Smooth muscle cell (in vitro differentiated cells): ENCODE results near the gene PIGQ. TPM values are rescaled to one million over a fixed set of nuclear protein-coding genes. Genes with fewer than 3 reads are reported as not detected.

ENCODE experiments used
- DNase-seq: peaks from one replicate; lab custom pipeline; 2025; ENCODE audit not compliant: unreplicated experiment; lab: John Stamatoyannopoulos, UW
- H2AFZ ChIP-seq: fragments of 200-600 bp; sonication (generic); 2 replicates; pipeline ENCODE4 v1.6.0; 2016; ENCODE audit warnings: antibody characterized with exemption, low read depth, mild to moderate bottlenecking
- H3F3A ChIP-seq: fragments of 200-600 bp; sonication (generic); 2 replicates; pipeline ENCODE4 v1.6.0; 2017; ENCODE audit warnings: antibody characterized with exemption, low read depth
- H3K27ac ChIP-seq: fragments of 200-600 bp; sonication (generic); 2 replicates; pipeline ENCODE4 v1.5.1; 2016; ENCODE audit warnings: low read depth, mild to moderate bottlenecking
- H3K27me3 ChIP-seq: fragments of 200-600 bp; sonication (generic); 2 replicates; pipeline ENCODE4 v1.6.1; 2016; ENCODE audit warnings: low read depth, mild to moderate bottlenecking
- H3K36me3 ChIP-seq: fragments of 200-600 bp; sonication (generic); 2 replicates; pipeline ENCODE4 v1.5.1; 2016; ENCODE audit warnings: low read depth
- H3K4me1 ChIP-seq: fragments of 200-600 bp; sonication (generic); 2 replicates; pipeline ENCODE4 v1.5.1; 2016; ENCODE audit warnings: low read depth
- H3K4me2 ChIP-seq: fragments of 200-600 bp; sonication (generic); 2 replicates; pipeline ENCODE4 v1.6.0; 2016; ENCODE audit warnings: mild to moderate bottlenecking
- H3K4me3 ChIP-seq: fragments of 200-600 bp; sonication (generic); 2 replicates; pipeline ENCODE4 v1.5.1; 2016; ENCODE audit warnings: mild to moderate bottlenecking
- H3K79me2 ChIP-seq: fragments of 200-600 bp; sonication (generic); 2 replicates; pipeline ENCODE4 v1.6.0; 2016; ENCODE audit warnings: low read depth, mild to moderate bottlenecking
- H3K9ac ChIP-seq: fragments of 200-600 bp; sonication (generic); 2 replicates; pipeline ENCODE4 v1.6.0; 2016; ENCODE audit warnings: low read depth
- H3K9me3 ChIP-seq: fragments of 200-600 bp; sonication (generic); replicated peaks from 2 replicates; pipeline ENCODE4 v1.5.1; 2016; ENCODE audit warnings: low read depth
- H4K20me1 ChIP-seq: fragments of 200-600 bp; sonication (generic); 2 replicates; pipeline ENCODE4 v1.6.0; 2016; ENCODE audit warnings: low read depth
- CTCF ChIP-seq: fragments of 200-600 bp; sonication (generic); IDR thresholded peaks from 2 replicates; pipeline ENCODE4 v1.5.1; 2017; ENCODE audit warnings: borderline replicate concordance, mild to moderate bottlenecking, antibody characterized with exemption; ENCODE audit not compliant: insufficient read depth, poor library complexity, severe bottlenecking
- WGBS: methylation state at CpG from one replicate; pipeline ENCODE4 v1.1.7; 2016; ENCODE audit warnings: low lambda C conversion rate; 5-methylcytosine and 5-hydroxymethylcytosine counted together
- polyA plus RNA-seq: library from polyadenylated mRNA; unstranded; fragments of >200 nt; fragmentation: Nextera tagmentation; extraction: Ambion mirVana; gene quantifications from 2 replicates; pipeline ENCODE4 v1.2.1, GENCODE V29; 2016
- total RNA-seq: library from RNA; depleted of rRNA; stranded (reverse); fragments of >200 nt; gene quantifications from 2 replicates; pipeline ENCODE4 v1.2.3, GENCODE V29; 2014

The PIGQ gene
- total and polyA plus RNA-seq, 2 experiments from 2014 or later, result 21.0 to 45.7 TPM

DNA sequence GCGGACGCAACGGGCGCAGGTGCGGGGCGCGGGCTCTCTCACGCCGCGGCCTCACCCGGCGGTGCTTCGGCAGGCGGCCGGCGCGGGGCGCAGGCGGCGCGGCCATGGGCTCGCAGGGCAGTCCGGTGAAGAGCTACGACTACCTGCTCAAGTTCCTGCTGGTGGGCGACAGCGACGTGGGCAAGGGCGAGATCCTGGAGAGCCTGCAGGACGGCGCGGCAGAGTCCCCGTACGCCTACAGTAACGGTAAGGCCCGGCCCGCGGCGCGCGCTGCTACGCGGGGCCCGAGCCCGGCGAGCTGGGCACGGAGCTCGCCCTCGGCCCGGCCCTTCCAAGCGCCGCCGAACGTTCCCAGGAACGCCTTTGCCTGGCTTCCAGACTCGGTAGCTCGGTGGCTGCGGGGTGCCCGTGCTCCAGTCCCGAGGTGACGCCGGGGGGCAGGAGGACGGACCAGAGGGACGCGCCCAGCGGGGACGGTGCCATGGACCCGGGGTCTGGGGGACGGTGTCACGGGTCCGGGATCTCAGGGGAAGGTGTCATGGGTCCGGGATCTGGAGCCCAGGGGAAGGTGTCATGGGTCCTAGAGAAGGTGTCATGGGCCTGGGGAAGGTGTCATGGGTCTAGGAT lies 20.5 kb downstream of the PIGQ start:
- Histone ChIP-seq H2AFZ (no peak overlapping the region), H4K20me1 (peaks cover 50% of the 10 kb centered on the region)
- 3% methylated on average over 59 of the region's 71 CpGs for WGBS

GRCh38 chr16:590815-591200 lies 21.0 kb downstream of the PIGQ start:
- H4K20me1 ChIP-seq, result peaks cover 55% of the 10 kb centered on the region
- H3K4me3 ChIP-seq, result peak overlapping the region; percentile 94
- H3K79me2 ChIP-seq, result peaks cover 56% of the 10 kb centered on the region

More for the DNA sequence above, 20.5 kb downstream of the PIGQ start:
- Histone ChIP-seq H3K4me3 (peak overlapping the region; percentile 94), H3F3A (no peaks in the 10 kb centered on the region), H3K4me1 (peaks cover 6% of the 10 kb centered on the region), H3K79me2 (peaks cover 51% of the 10 kb centered on the region), H3K9ac (peak overlapping the region; percentile 85), H3K9me3 (no peaks in the 10 kb centered on the region), H3K27me3 (no peaks in the 10 kb centered on the region), H3K4me2 (peak overlapping the region; percentile 93), H3K27ac (no peak overlapping the region), H3K36me3 (no peaks in the 10 kb centered on the region)
- peak; percentile 52 for DNase-seq
- no peak for TF ChIP-seq CTCF

GRCh38 chr16:591231-591630 lies 21.5 kb downstream of the PIGQ start:
- no peaks in the 10 kb centered on the region for H3K27me3 ChIP-seq
- H3K36me3 ChIP-seq, result no peaks in the 10 kb centered on the region
- H3K4me2 ChIP-seq, result peak overlapping the region; percentile 93
- H3K4me3 ChIP-seq, result peak overlapping the region; percentile 94
- no peak for TF ChIP-seq CTCF
- H4K20me1 ChIP-seq, result peaks cover 59% of the 10 kb centered on the region
- no peak overlapping the region for H2AFZ ChIP-seq
- H3K79me2 ChIP-seq, result peaks cover 60% of the 10 kb centered on the region
- no peaks in the 10 kb centered on the region for H3F3A ChIP-seq
- no peaks in the 10 kb centered on the region for H3K9me3 ChIP-seq
- peaks cover 6% of the 10 kb centered on the region for H3K4me1 ChIP-seq
- 88% methylated on average over 8 of the region's 8 CpGs for WGBS
- no peak overlapping the region for H3K9ac ChIP-seq
- no peak for DNase-seq
- no peak overlapping the region for H3K27ac ChIP-seq

More at GRCh38 chr16:590815-591200, 21.0 kb downstream of the PIGQ start:
- H3K4me2 ChIP-seq, result peak overlapping the region; percentile 93
- no peak for TF ChIP-seq CTCF
- H3K9me3 ChIP-seq, result no peaks in the 10 kb centered on the region
- peak overlapping the region; percentile 85 for H3K9ac ChIP-seq
- H3K4me1 ChIP-seq, result peaks cover 6% of the 10 kb centered on the region
- H3F3A ChIP-seq, result no peaks in the 10 kb centered on the region
- no peak overlapping the region for H2AFZ ChIP-seq
- H3K27me3 ChIP-seq, result no peaks in the 10 kb centered on the region
- no peak overlapping the region for H3K27ac ChIP-seq
- WGBS, result 75% methylated on average over 10 of the region's 10 CpGs
- DNase-seq, result no peak
- H3K36me3 ChIP-seq, result no peaks in the 10 kb centered on the region

- Histone ChIP-seq H3K27ac (no peak overlapping the region), H3K4me1 (peaks cover 6% of the 10 kb centered on the region), H3K27me3 (no peaks in the 10 kb centered on the region), H3K9ac (no peak overlapping the region), H3K79me2 (peaks cover 66% of the 10 kb centered on the region), H3K4me3 (no peak overlapping the region), H4K20me1 (peaks cover 67% of the 10 kb centered on the region), H3K36me3 (no peaks in the 10 kb centered on the region), H3K9me3 (no peaks in the 10 kb centered on the region), H3K4me2 (peak overlapping the region; percentile 93), H3F3A (no peaks in the 10 kb centered on the region), H2AFZ (no peak overlapping the region)
- no peak for DNase-seq
- no peak for TF ChIP-seq CTCF
- 89% methylated on average over 15 of the region's 15 CpGs for WGBS
These were observed 22.2 kb downstream of the PIGQ start for GRCh38 chr16:591892-592517.
